Erythroblast (primary cell): ENCODE results near the gene RPL3.

Experiments used
- GATA1 ChIP-seq: IDR thresholded peaks from 2 replicates; pipeline ENCODE4 v1.6.1; 2011; ENCODE audit warnings: low read depth, mild to moderate bottlenecking, control low read depth, low read length, moderate library complexity
- POLR2A ChIP-seq: IDR thresholded peaks from 2 replicates; pipeline ENCODE4 v1.6.1; 2011; ENCODE audit warnings: mild to moderate bottlenecking, low read length

GRCh38 chr22:39287076-39287725 is 32.2 kb downstream of the RPL3 start:
- TF ChIP-seq POLR2A, result no peak
- no peak for TF ChIP-seq GATA1
